ENCODE measurements around the gene HSF2. TPM values are rescaled to one million over a fixed set of nuclear protein-coding genes. Genes with fewer than 3 reads are reported as not detected.

Gene HSF2
- total RNA-seq, 1 experiment from 2014 or later: 19.8 TPM

- H3K27me3 ChIP-seq (ENCODE audit: insufficient read depth, low read length): no peaks in the 10 kb centered on the region
- ATAC-seq (no peak), DNase-seq (ENCODE audit: low read depth, low spot score) (no peak)
- H3K27ac ChIP-seq (ENCODE audit: low read depth, low read length): no peak overlapping the region
- intact Hi-C loops (cut with micrococcal nuclease): no loop called here
- no peaks in the 10 kb centered on the region for H3K36me3 ChIP-seq (ENCODE audit: control insufficient read depth in 1 of 2, insufficient read depth in 2 of 2, low read length in 2 of 2)
- H2AFZ ChIP-seq (ENCODE audit: low read depth, low read length, poor library complexity, severe bottlenecking): no peak overlapping the region
- H3K9me3 ChIP-seq (ENCODE audit: control insufficient read depth in 1 of 2, insufficient read depth in 1 of 2, low read depth in 1 of 2, low read length in 2 of 2): no peaks in the 10 kb centered on the region
- H3K9ac ChIP-seq (ENCODE audit: low read length): no peak overlapping the region
- H4K20me1 ChIP-seq (ENCODE audit: insufficient read depth): no peaks in the 10 kb centered on the region
- no peak for TF ChIP-seq CBX3 (IDR thresholded peaks at IDR 0.05; ENCODE audit: low read depth)
- no peak for TF ChIP-seq EGR1 (IDR thresholded peaks at IDR 0.05; ENCODE audit: low read depth)
- no peak for TF ChIP-seq ATF3 (IDR thresholded peaks at IDR 0.05)
- no peak overlapping the region for H3K4me3 ChIP-seq (replicated peaks in 1 of 2; ENCODE audit: low read depth in 1 of 2, low read length in 2 of 2)
- no peaks in the 10 kb centered on the region for H3K79me2 ChIP-seq (ENCODE audit: insufficient read depth, low read length)
- ChIA-PET POLR2A (no interaction called here), CTCF (no interaction called here), RAD21 (ENCODE audit: low non-redundant PET in 1 of 2, low total read pairs in 2 of 2, uncharacterized antibody in 2 of 2, unreplicated experiment in 2 of 2) (no interaction called here)
- no peak overlapping the region for H3K4me2 ChIP-seq (ENCODE audit: low read length)
- BruUV-seq (replicated peaks): no TSS peak
- H3K9me2 ChIP-seq (ENCODE audit: insufficient read depth): no peaks in the 10 kb centered on the region
- H3K4me1 ChIP-seq (ENCODE audit: control insufficient read depth in 1 of 2, insufficient read depth in 2 of 2, low read length in 2 of 2): no peaks in the 10 kb centered on the region
These were observed 6.7 kb upstream of the HSF2 start for GRCh38 chr6:122392564-122393350.

- no peaks in the 10 kb centered on the region for H3K36me3 ChIP-seq (ENCODE audit: control insufficient read depth in 1 of 2, insufficient read depth in 2 of 2, low read length in 2 of 2)
- H3K9ac ChIP-seq (ENCODE audit: low read length): no peak overlapping the region
- CTCF ChIA-PET: no interaction called here
- no peaks in the 10 kb centered on the region for H4K20me1 ChIP-seq (ENCODE audit: insufficient read depth)
- BruUV-seq (replicated peaks): no TSS peak
- H3K4me3 ChIP-seq (replicated peaks in 1 of 2; ENCODE audit: low read depth in 1 of 2, low read length in 2 of 2): no peak overlapping the region
- no peaks in the 10 kb centered on the region for H3K4me1 ChIP-seq (ENCODE audit: control insufficient read depth in 1 of 2, insufficient read depth in 2 of 2, low read length in 2 of 2)
- ATAC-seq: no peak
- no peak overlapping the region for H3K4me2 ChIP-seq (ENCODE audit: low read length)
- H3K79me2 ChIP-seq (ENCODE audit: insufficient read depth, low read length): no peaks in the 10 kb centered on the region
- no peak overlapping the region for H3K27ac ChIP-seq (ENCODE audit: low read depth, low read length)
- H3K9me2 ChIP-seq (ENCODE audit: insufficient read depth): no peaks in the 10 kb centered on the region
- no peak for DNase-seq (ENCODE audit: low read depth, low spot score)
- intact Hi-C loops (cut with micrococcal nuclease): no loop called here
- H3K27me3 ChIP-seq (ENCODE audit: insufficient read depth, low read length): no peaks in the 10 kb centered on the region
- POLR2A ChIA-PET: no interaction called here
- RAD21 ChIA-PET (ENCODE audit: low non-redundant PET in 1 of 2, low total read pairs in 2 of 2, uncharacterized antibody in 2 of 2, unreplicated experiment in 2 of 2): no interaction called here
- H3K9me3 ChIP-seq (ENCODE audit: control insufficient read depth in 1 of 2, insufficient read depth in 1 of 2, low read depth in 1 of 2, low read length in 2 of 2): no peaks in the 10 kb centered on the region
- no peak overlapping the region for H2AFZ ChIP-seq (ENCODE audit: low read depth, low read length, poor library complexity, severe bottlenecking)
- TF ChIP-seq, protein P1, sequence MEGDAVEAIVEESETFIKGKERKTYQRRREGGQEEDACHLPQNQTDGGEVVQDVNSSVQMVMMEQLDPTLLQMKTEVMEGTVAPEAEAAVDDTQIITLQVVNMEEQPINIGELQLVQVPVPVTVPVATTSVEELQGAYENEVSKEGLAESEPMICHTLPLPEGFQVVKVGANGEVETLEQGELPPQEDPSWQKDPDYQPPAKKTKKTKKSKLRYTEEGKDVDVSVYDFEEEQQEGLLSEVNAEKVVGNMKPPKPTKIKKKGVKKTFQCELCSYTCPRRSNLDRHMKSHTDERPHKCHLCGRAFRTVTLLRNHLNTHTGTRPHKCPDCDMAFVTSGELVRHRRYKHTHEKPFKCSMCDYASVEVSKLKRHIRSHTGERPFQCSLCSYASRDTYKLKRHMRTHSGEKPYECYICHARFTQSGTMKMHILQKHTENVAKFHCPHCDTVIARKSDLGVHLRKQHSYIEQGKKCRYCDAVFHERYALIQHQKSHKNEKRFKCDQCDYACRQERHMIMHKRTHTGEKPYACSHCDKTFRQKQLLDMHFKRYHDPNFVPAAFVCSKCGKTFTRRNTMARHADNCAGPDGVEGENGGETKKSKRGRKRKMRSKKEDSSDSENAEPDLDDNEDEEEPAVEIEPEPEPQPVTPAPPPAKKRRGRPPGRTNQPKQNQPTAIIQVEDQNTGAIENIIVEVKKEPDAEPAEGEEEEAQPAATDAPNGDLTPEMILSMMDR (IDR thresholded peaks at IDR 0.05 in 2 of 3, conservative IDR thresholded peaks at IDR 0.05 in 1 of 3; ENCODE audit: borderline replicate concordance in 1 of 3, insufficient read depth in 1 of 3, low read depth in 2 of 3, low read length in 2 of 3): no peak
- TF ChIP-seq YY1 (IDR thresholded peaks at IDR 0.05; ENCODE audit: extremely low read depth, insufficient replicate concordance, low read depth, low read length): no peak
- no peak for TF ChIP-seq MAX (IDR thresholded peaks at IDR 0.05)
- no peak for TF ChIP-seq ATF3 (IDR thresholded peaks at IDR 0.05)
- no peak for TF ChIP-seq POLR2A (IDR thresholded peaks at IDR 0.05; ENCODE audit: borderline replicate concordance, extremely low read depth, insufficient read depth, insufficient read length)
- TF ChIP-seq SRF (IDR thresholded peaks at IDR 0.05; ENCODE audit: low read depth): no peak
- no peak for TF ChIP-seq ELF1 (IDR thresholded peaks at IDR 0.05; ENCODE audit: borderline replicate concordance, low read depth)
- TF ChIP-seq, protein P2, sequence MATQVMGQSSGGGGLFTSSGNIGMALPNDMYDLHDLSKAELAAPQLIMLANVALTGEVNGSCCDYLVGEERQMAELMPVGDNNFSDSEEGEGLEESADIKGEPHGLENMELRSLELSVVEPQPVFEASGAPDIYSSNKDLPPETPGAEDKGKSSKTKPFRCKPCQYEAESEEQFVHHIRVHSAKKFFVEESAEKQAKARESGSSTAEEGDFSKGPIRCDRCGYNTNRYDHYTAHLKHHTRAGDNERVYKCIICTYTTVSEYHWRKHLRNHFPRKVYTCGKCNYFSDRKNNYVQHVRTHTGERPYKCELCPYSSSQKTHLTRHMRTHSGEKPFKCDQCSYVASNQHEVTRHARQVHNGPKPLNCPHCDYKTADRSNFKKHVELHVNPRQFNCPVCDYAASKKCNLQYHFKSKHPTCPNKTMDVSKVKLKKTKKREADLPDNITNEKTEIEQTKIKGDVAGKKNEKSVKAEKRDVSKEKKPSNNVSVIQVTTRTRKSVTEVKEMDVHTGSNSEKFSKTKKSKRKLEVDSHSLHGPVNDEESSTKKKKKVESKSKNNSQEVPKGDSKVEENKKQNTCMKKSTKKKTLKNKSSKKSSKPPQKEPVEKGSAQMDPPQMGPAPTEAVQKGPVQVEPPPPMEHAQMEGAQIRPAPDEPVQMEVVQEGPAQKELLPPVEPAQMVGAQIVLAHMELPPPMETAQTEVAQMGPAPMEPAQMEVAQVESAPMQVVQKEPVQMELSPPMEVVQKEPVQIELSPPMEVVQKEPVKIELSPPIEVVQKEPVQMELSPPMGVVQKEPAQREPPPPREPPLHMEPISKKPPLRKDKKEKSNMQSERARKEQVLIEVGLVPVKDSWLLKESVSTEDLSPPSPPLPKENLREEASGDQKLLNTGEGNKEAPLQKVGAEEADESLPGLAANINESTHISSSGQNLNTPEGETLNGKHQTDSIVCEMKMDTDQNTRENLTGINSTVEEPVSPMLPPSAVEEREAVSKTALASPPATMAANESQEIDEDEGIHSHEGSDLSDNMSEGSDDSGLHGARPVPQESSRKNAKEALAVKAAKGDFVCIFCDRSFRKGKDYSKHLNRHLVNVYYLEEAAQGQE (IDR thresholded peaks at IDR 0.05; ENCODE audit: low read depth): no peak
- TF ChIP-seq EZH2 (IDR thresholded peaks at IDR 0.05): no peak
- no peak for TF ChIP-seq POLR2AphosphoS5 (IDR thresholded peaks at IDR 0.05; ENCODE audit: low read depth, low read length)
- no peak for TF ChIP-seq FOSL1 (IDR thresholded peaks at IDR 0.05; ENCODE audit: low read depth)
- TF ChIP-seq SIN3A (IDR thresholded peaks at IDR 0.05; ENCODE audit: low read depth): no peak
These were observed 6.0 kb upstream of the HSF2 start for GRCh38 chr6:122393351-122393896.

All from HCT116 (cell line).